ENCODE data around the gene CREB5. TPM values are rescaled to one million over a fixed set of nuclear protein-coding genes. Genes with fewer than 3 reads are reported as not detected.
A peak's percentile ranks its signal among the peaks of the same experiment; 100 is the strongest.

Gene CREB5
- total RNA-seq, 1 donor from 2014 or later = 10.3 TPM

DNA sequence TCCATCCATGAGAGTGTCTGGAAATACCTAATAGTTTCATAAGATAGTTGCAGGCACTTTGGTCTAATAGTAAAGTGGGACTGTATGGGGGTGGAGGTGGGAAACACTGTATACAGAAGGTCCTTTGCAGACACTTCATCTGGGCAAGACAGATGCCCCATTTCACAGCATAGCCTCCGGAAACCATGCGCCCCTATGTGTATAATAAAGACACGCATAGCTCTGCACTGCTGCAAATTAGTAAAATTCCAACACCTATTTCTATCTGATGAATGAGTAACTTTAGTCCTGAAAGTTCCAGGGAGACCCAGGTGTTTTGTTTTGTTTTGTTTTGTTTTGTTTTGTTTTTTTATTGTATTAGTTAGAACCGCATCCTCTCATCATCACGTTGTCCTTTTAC lies 187.1 kb downstream of the CREB5 start:
- Histone ChIP-seq H3K4me1 (no peaks in the 10 kb centered on the region), H3K4me3 (no peak overlapping the region), H3K27me3 (ENCODE audit: low read depth) (no peaks in the 10 kb centered on the region), H3K36me3 (no peaks in the 10 kb centered on the region), H3K27ac (no peak overlapping the region), H3K9me3 (no peaks in the 10 kb centered on the region)
- DNase-seq = no peak
- TF ChIP-seq, protein P1, sequence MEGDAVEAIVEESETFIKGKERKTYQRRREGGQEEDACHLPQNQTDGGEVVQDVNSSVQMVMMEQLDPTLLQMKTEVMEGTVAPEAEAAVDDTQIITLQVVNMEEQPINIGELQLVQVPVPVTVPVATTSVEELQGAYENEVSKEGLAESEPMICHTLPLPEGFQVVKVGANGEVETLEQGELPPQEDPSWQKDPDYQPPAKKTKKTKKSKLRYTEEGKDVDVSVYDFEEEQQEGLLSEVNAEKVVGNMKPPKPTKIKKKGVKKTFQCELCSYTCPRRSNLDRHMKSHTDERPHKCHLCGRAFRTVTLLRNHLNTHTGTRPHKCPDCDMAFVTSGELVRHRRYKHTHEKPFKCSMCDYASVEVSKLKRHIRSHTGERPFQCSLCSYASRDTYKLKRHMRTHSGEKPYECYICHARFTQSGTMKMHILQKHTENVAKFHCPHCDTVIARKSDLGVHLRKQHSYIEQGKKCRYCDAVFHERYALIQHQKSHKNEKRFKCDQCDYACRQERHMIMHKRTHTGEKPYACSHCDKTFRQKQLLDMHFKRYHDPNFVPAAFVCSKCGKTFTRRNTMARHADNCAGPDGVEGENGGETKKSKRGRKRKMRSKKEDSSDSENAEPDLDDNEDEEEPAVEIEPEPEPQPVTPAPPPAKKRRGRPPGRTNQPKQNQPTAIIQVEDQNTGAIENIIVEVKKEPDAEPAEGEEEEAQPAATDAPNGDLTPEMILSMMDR (IDR thresholded peaks at IDR 0.05) = no peak
- intact Hi-C loops (cut with DNase I) = no loop called here
- no peak for ATAC-seq

DNA sequence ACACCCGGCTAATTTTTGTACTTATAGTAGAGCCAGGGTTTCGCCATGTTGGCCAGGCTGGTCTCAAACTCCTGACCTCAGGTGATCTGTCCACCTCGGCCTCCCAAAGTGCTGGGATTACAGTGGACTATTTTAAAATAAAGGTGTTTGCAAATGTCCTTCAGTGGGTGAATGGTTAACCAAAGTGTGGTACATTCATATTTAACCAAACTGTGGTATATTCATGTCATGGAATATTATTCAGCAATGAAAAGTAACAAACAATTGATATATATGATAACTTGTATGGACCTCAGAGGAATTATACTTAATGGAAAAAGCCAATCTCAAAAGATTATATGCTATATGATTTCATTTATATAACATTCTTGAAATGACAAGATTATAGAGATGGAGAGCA lies 190.0 kb downstream of the CREB5 start:
- DNase-seq = no peak
- Histone ChIP-seq H3K9me3 (no peaks in the 10 kb centered on the region), H3K27ac (no peak overlapping the region), H3K4me1 (peaks cover 6% of the 10 kb centered on the region), H3K36me3 (no peaks in the 10 kb centered on the region), H3K4me3 (no peak overlapping the region), H3K27me3 (ENCODE audit: low read depth) (no peaks in the 10 kb centered on the region)
- TF ChIP-seq, protein P1 (IDR thresholded peaks at IDR 0.05) = no peak
- intact Hi-C loops (cut with DNase I) = no loop called here
- no peak for ATAC-seq

DNA sequence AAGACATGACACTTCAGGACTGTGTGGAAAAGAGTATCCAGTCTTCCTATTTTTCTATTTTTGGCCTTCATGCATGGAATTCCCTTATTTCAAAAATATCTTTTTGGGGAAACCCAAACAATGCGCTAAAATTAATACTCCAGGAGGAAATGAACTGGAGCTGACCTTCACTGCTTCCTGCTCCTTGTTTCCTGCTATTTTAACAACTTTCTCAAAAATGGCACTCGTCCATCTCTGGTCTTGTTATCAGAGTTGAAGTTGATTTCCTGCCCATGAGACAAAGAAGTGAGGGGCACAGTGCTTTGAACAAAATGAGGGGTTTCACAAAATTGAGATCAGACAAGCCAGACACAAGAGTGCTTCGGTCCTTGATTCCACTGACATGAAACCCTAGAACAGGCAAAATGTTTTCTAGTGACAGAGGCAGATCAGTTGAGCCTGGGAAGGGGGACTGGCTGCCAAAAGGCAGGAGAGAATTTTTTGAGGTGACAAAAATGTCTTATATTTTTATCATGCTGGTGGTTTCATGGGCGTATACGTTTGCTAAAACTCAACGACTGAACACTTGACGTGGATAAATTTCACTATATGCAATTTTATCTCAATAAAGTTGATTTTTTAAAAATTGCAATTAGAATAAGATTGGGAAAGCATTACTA lies 193.2 kb downstream of the CREB5 start:
- no peaks in the 10 kb centered on the region for H3K27me3 ChIP-seq (ENCODE audit: low read depth)
- no peak for DNase-seq

DNA sequence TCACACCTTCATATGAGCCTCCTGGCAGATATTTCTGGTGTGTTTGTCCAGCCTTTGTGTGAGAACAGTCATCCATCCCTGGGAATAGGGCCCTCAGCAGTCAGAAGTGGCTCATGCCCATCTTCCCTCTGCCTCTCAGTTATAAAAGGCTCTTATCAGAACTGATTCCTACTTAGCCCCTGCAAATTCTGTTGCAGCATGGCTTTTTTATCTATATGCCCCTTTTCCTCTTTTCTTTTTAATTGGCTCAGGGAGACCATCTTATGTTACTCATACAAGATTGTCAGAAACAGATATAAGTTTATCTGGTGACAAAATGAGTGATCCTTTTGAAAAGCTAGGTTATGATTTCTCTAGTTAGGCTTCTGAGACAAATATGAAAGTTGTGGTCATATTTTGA lies 194.1 kb downstream of the CREB5 start:
- intact Hi-C loops (cut with DNase I) = no loop called here
- TF ChIP-seq, protein P1 (IDR thresholded peaks at IDR 0.05) = no peak
- Histone ChIP-seq H3K36me3 (no peaks in the 10 kb centered on the region), H3K9me3 (no peaks in the 10 kb centered on the region), H3K4me3 (no peak overlapping the region), H3K27me3 (ENCODE audit: low read depth) (no peaks in the 10 kb centered on the region), H3K27ac (no peak overlapping the region), H3K4me1 (peaks cover 6% of the 10 kb centered on the region)
- ATAC-seq (no peak), DNase-seq (no peak)

More for the DNA sequence above, 193.2 kb downstream of the CREB5 start:
- intact Hi-C loops (cut with DNase I) = no loop called here
- Histone ChIP-seq H3K9me3 (no peaks in the 10 kb centered on the region), H3K36me3 (no peaks in the 10 kb centered on the region), H3K4me1 (peaks cover 6% of the 10 kb centered on the region), H3K4me3 (no peak overlapping the region), H3K27ac (no peak overlapping the region)
- ATAC-seq = no peak
- TF ChIP-seq, protein P1 (IDR thresholded peaks at IDR 0.05) = no peak

DNA sequence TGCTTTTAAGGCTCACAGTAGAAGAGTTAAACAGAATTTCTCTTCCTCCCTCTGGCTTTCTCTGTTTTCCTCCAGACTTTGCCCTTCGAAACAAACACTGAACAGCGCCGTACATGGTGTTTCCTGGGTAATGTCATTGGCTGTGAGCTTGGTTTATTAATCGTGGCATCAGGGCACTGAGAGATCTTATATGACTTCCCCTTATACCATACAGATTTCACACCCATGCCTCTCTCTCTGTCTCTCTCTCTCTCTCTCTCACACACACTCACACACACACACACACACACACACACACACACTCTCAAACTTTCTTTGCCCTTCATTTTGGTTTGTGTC lies 195.5 kb downstream of the CREB5 start:
- Histone ChIP-seq H3K9me3 (no peaks in the 10 kb centered on the region), H3K4me1 (peaks cover 6% of the 10 kb centered on the region), H3K27ac (no peak overlapping the region), H3K27me3 (ENCODE audit: low read depth) (no peaks in the 10 kb centered on the region), H3K36me3 (no peaks in the 10 kb centered on the region), H3K4me3 (no peak overlapping the region)
- TF ChIP-seq, protein P1 (IDR thresholded peaks at IDR 0.05) = no peak
- ATAC-seq = peak in 1 of 2 donors; percentile 39
- DNase-seq = no peak
- intact Hi-C loops (cut with DNase I) = no loop called here

Measured in lower lobe of right lung (tissue), 2 donors.